Karpas-422 (cell line): ENCODE measurements around the gene HOXD11. TPM values are rescaled to one million over a fixed set of nuclear protein-coding genes. Genes with fewer than 3 reads are reported as not detected.

Experiments
- DNase-seq: peaks from one replicate; pipeline ENCODE4 v3.0.0-alpha.2; 2015
- H2AFZ ChIP-seq: fragments of 200-600 bp; sonication (generic); 2 replicates; pipeline ENCODE4 v1.6.1; 2014; ENCODE audit warnings: antibody characterized with exemption, low read length, mixed read lengths
- H3K27ac ChIP-seq: fragments of 200-600 bp; sonication (generic); 2 replicates; pipeline ENCODE4 v1.5.1; 2014; ENCODE audit warnings: mild to moderate bottlenecking, low read length, moderate library complexity
- H3K27me3 ChIP-seq: fragments of 200-600 bp; sonication (generic); 2 replicates; pipeline ENCODE4 v1.6.1; 2014; ENCODE audit warnings: low read length, mixed read lengths
- H3K36me3 ChIP-seq: fragments of 200-600 bp; sonication (generic); 2 replicates; pipeline ENCODE4 v1.6.1; 2014; ENCODE audit warnings: low read length, mixed read lengths; ENCODE audit not compliant: insufficient read depth
- H3K4me1 ChIP-seq: fragments of 200-600 bp; sonication (generic); 2 replicates; pipeline ENCODE4 v1.6.1; 2014; ENCODE audit warnings: mild to moderate bottlenecking, low read length, mixed read lengths
- H3K4me2 ChIP-seq: fragments of 200-600 bp; sonication (generic); 2 replicates; pipeline ENCODE4 v1.6.1; 2014; ENCODE audit warnings: low read length, low read depth, mild to moderate bottlenecking; ENCODE audit not compliant: poor library complexity, severe bottlenecking
- H3K4me3 ChIP-seq: fragments of 200-600 bp; sonication (generic); 2 replicates; pipeline ENCODE4 v1.5.1; 2014; ENCODE audit warnings: mild to moderate bottlenecking, antibody characterized with exemption, low read length, mixed read lengths
- H3K79me2 ChIP-seq: fragments of 200-600 bp; sonication (generic); 2 replicates; pipeline ENCODE4 v1.6.1; 2014; ENCODE audit warnings: mild to moderate bottlenecking, low read length, mixed read lengths
- H3K9ac ChIP-seq: fragments of 200-600 bp; sonication (generic); 2 replicates; pipeline ENCODE4 v1.6.0; 2014; ENCODE audit warnings: low read length
- H3K9me2 ChIP-seq: fragments of 200-600 bp; sonication (generic), shearing (Covaris generic); replicated peaks from 2 replicates; pipeline ENCODE4 v1.6.0; 2014; ENCODE audit warnings: mild to moderate bottlenecking, low read length, moderate library complexity; ENCODE audit not compliant: insufficient read depth
- H3K9me3 ChIP-seq: fragments of 300-700, 200-600 bp; sonication (generic); 2 replicates; pipeline ENCODE4 v1.6.1; 2014; ENCODE audit warnings: low read length, mixed read lengths
- H4K20me1 ChIP-seq: fragments of 200-600 bp; sonication (generic); 2 replicates; pipeline ENCODE4 v1.6.1; 2014; ENCODE audit warnings: mild to moderate bottlenecking, antibody characterized with exemption, low read length, low read depth; ENCODE audit not compliant: insufficient read depth
- total RNA-seq: library from RNA; depleted of rRNA; stranded (reverse); fragments of >200 nt; shearing (Covaris generic); gene quantifications from 2 replicates; pipeline ENCODE4 v1.2.3, GENCODE V29; 2014; ENCODE audit warnings: low replicate concordance

The HOXD11 gene
- total RNA-seq, 1 experiment from 2014 or later = not detected

GRCh38 chr2:176129813-176130146 lies 22.7 kb downstream of the HOXD11 start:
- Histone ChIP-seq H3K4me3 (no peak overlapping the region), H3K36me3 (no peaks in the 10 kb centered on the region), H3K4me1 (peaks cover 16% of the 10 kb centered on the region), H2AFZ (no peak overlapping the region), H3K9me3 (no peaks in the 10 kb centered on the region), H3K9ac (no peak overlapping the region), H3K27me3 (no peaks in the 10 kb centered on the region), H4K20me1 (no peaks in the 10 kb centered on the region), H3K27ac (no peak overlapping the region), H3K9me2 (no peaks in the 10 kb centered on the region), H3K4me2 (no peak overlapping the region), H3K79me2 (no peaks in the 10 kb centered on the region)
- no peak for DNase-seq

DNA sequence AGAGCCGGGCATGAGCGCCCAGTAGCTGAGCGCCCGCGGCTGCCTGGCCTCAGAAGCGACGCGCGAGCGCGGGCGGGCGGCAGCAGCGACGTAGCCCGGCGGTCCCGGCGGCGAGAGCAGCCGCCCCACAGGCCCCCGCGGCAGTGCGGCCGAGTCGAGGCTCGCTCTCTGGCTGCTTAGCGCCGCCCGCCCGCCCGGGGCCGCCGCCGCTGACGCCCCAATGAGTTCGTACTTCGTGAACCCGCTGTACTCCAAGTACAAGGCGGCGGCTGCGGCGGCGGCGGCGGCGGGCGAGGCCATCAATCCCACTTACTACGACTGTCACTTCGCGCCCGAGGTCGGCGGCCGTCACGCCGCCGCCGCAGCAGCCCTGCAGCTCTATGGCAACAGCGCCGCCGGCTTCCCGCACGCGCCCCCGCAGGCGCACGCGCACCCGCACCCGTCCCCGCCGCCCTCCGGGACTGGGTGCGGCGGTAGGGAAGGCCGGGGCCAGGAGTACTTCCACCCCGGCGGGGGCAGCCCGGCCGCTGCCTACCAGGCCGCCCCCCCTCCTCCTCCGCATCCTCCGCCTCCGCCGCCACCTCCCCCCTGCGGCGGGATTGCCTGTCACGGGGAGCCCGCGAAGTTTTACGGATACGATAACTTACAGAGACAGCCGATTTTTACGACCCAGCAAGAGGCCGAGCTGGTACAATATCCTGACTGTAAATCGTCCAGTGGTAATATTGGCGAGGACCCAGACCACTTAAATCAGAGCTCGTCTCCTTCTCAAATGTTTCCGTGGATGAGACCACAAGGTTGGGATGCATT lies 23.3 kb downstream of the HOXD11 start:
- Histone ChIP-seq H3K27me3 (no peaks in the 10 kb centered on the region), H3K79me2 (no peaks in the 10 kb centered on the region), H3K4me3 (no peak overlapping the region), H3K36me3 (no peaks in the 10 kb centered on the region), H3K27ac (no peak overlapping the region), H3K9me2 (no peaks in the 10 kb centered on the region), H3K9me3 (no peaks in the 10 kb centered on the region), H2AFZ (no peak overlapping the region), H3K9ac (no peak overlapping the region), H3K4me1 (peaks cover 21% of the 10 kb centered on the region), H3K4me2 (no peak overlapping the region), H4K20me1 (no peaks in the 10 kb centered on the region)
- DNase-seq = no peak

- no peak overlapping the region for H3K27ac ChIP-seq
- no peak overlapping the region for H3K4me3 ChIP-seq
- no peaks in the 10 kb centered on the region for H3K27me3 ChIP-seq
- H3K4me2 ChIP-seq = no peak overlapping the region
- H3K9ac ChIP-seq = no peak overlapping the region
- no peaks in the 10 kb centered on the region for H3K9me3 ChIP-seq
- H3K4me1 ChIP-seq = peaks cover 21% of the 10 kb centered on the region
- no peaks in the 10 kb centered on the region for H3K36me3 ChIP-seq
- no peak for DNase-seq
- H3K79me2 ChIP-seq = no peaks in the 10 kb centered on the region
- no peaks in the 10 kb centered on the region for H3K9me2 ChIP-seq
- H2AFZ ChIP-seq = no peak overlapping the region
- no peaks in the 10 kb centered on the region for H4K20me1 ChIP-seq
Observed at GRCh38 chr2:176130957-176131847, 24.1 kb downstream of the HOXD11 start.

GRCh38 chr2:176131848-176132158 lies 24.7 kb downstream of the HOXD11 start:
- H4K20me1 ChIP-seq = no peaks in the 10 kb centered on the region
- no peak overlapping the region for H3K4me2 ChIP-seq
- no peaks in the 10 kb centered on the region for H3K9me2 ChIP-seq
- H3K79me2 ChIP-seq = no peaks in the 10 kb centered on the region
- no peaks in the 10 kb centered on the region for H3K27me3 ChIP-seq
- H3K9ac ChIP-seq = no peak overlapping the region
- H3K4me1 ChIP-seq = peaks cover 21% of the 10 kb centered on the region
- H3K9me3 ChIP-seq = no peaks in the 10 kb centered on the region
- no peak overlapping the region for H3K4me3 ChIP-seq
- no peak overlapping the region for H2AFZ ChIP-seq
- H3K36me3 ChIP-seq = no peaks in the 10 kb centered on the region
- DNase-seq = no peak
- no peak overlapping the region for H3K27ac ChIP-seq

- no peak overlapping the region for H3K4me3 ChIP-seq
- no peak overlapping the region for H3K27ac ChIP-seq
- H3K9me2 ChIP-seq = no peaks in the 10 kb centered on the region
- H3K79me2 ChIP-seq = no peaks in the 10 kb centered on the region
- H3K9ac ChIP-seq = no peak overlapping the region
- H3K27me3 ChIP-seq = no peaks in the 10 kb centered on the region
- DNase-seq = no peak
- no peak overlapping the region for H3K4me2 ChIP-seq
- H4K20me1 ChIP-seq = no peaks in the 10 kb centered on the region
- H2AFZ ChIP-seq = no peak overlapping the region
- no peaks in the 10 kb centered on the region for H3K9me3 ChIP-seq
- peaks cover 18% of the 10 kb centered on the region for H3K4me1 ChIP-seq
- H3K36me3 ChIP-seq = no peaks in the 10 kb centered on the region
Observed at GRCh38 chr2:176132205-176133171, 25.4 kb downstream of the HOXD11 start.

DNA sequence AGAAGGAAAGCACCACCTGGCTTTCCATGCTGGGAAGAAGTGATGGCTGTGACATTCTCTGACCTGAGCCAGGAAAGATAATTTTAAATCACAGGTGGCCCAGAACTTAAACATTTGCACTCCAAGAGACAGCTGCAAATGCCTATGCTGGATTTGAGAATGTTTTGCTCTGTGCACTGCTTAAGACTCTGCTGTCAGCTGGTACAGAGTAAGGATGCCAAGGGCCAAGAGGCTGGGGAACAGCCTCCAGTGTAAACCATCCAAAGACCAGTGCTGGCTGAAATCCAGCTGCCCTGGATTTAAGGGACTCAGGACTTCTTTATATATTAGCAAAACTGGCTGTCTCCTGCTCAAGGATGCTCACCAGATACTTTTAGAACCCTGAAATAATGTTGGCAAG lies 26.3 kb downstream of the HOXD11 start:
- Histone ChIP-seq H3K36me3 (no peaks in the 10 kb centered on the region), H4K20me1 (no peaks in the 10 kb centered on the region), H3K9me3 (no peaks in the 10 kb centered on the region), H2AFZ (peak overlapping the region; percentile 82; the same call in 1 of the 2 replicates), H3K9ac (no peak overlapping the region), H3K27me3 (no peaks in the 10 kb centered on the region), H3K9me2 (no peaks in the 10 kb centered on the region), H3K4me1 (peaks cover 18% of the 10 kb centered on the region), H3K4me2 (no peak overlapping the region), H3K27ac (no peak overlapping the region), H3K79me2 (no peaks in the 10 kb centered on the region), H3K4me3 (no peak overlapping the region)
- DNase-seq = no peak

- Histone ChIP-seq H3K9me3 (no peaks in the 10 kb centered on the region), H3K4me1 (peaks cover 18% of the 10 kb centered on the region), H3K9ac (no peak overlapping the region), H3K4me3 (no peak overlapping the region), H3K79me2 (no peaks in the 10 kb centered on the region), H3K4me2 (no peak overlapping the region), H4K20me1 (no peaks in the 10 kb centered on the region), H3K9me2 (no peaks in the 10 kb centered on the region), H2AFZ (peak overlapping the region; percentile 82), H3K27ac (no peak overlapping the region), H3K27me3 (no peaks in the 10 kb centered on the region), H3K36me3 (no peaks in the 10 kb centered on the region)
- no peak for DNase-seq
Observed at GRCh38 chr2:176134035-176134434, 27.0 kb downstream of the HOXD11 start.
